Measurements from ENCODE around the gene PPP2R5A.

PPP2R5A gene

GRCh38 chr1:212261361-212261929 lies 23.8 kb upstream of the PPP2R5A start:
- no peak overlapping the region for H3K4me3 ChIP-seq (ENCODE audit: severe bottlenecking)
- ATAC-seq (ENCODE audit: low read depth) (no peak), DNase-seq (ENCODE audit: low spot score) (no peak)
- H3K27me3 ChIP-seq (ENCODE audit: insufficient read depth, poor library complexity, severe bottlenecking): no peaks in the 10 kb centered on the region
- no peaks in the 10 kb centered on the region for H3K9me3 ChIP-seq (ENCODE audit: severe bottlenecking)
- TF ChIP-seq CTCF (IDR thresholded peaks at IDR 0.05; ENCODE audit: poor library complexity, severe bottlenecking): no peak
- H3K36me3 ChIP-seq (ENCODE audit: low read depth): no peaks in the 10 kb centered on the region
- no peak overlapping the region for H3K27ac ChIP-seq (ENCODE audit: poor library complexity, severe bottlenecking)
- H3K4me1 ChIP-seq (ENCODE audit: insufficient read depth, poor library complexity, severe bottlenecking): no peaks in the 10 kb centered on the region

GRCh38 chr1:212267017-212267416 lies 18.2 kb upstream of the PPP2R5A start:
- DNase-seq (ENCODE audit: low spot score) (no peak), ATAC-seq (ENCODE audit: low read depth) (no peak)
- no peaks in the 10 kb centered on the region for H3K4me1 ChIP-seq (ENCODE audit: insufficient read depth, poor library complexity, severe bottlenecking)
- no peaks in the 10 kb centered on the region for H3K9me3 ChIP-seq (ENCODE audit: severe bottlenecking)
- H3K36me3 ChIP-seq (ENCODE audit: low read depth): no peaks in the 10 kb centered on the region
- H3K27me3 ChIP-seq (ENCODE audit: insufficient read depth, poor library complexity, severe bottlenecking): no peaks in the 10 kb centered on the region
- no peak overlapping the region for H3K4me3 ChIP-seq (ENCODE audit: severe bottlenecking)
- no peak for TF ChIP-seq CTCF (IDR thresholded peaks at IDR 0.05; ENCODE audit: poor library complexity, severe bottlenecking)
- H3K27ac ChIP-seq (ENCODE audit: poor library complexity, severe bottlenecking): no peak overlapping the region

- Histone ChIP-seq H3K27me3 (ENCODE audit: insufficient read depth, poor library complexity, severe bottlenecking) (no peaks in the 10 kb centered on the region), H3K27ac (ENCODE audit: poor library complexity, severe bottlenecking) (no peak overlapping the region), H3K4me3 (ENCODE audit: severe bottlenecking) (no peak overlapping the region), H3K4me1 (ENCODE audit: insufficient read depth, poor library complexity, severe bottlenecking) (no peaks in the 10 kb centered on the region), H3K36me3 (ENCODE audit: low read depth) (no peaks in the 10 kb centered on the region), H3K9me3 (ENCODE audit: severe bottlenecking) (no peaks in the 10 kb centered on the region)
- TF ChIP-seq CTCF (IDR thresholded peaks at IDR 0.05; ENCODE audit: poor library complexity, severe bottlenecking): no peak
- no peak for DNase-seq (ENCODE audit: low spot score)
- ATAC-seq (ENCODE audit: low read depth): no peak
Observed at GRCh38 chr1:212267460-212267859, 17.8 kb upstream of the PPP2R5A start.

GRCh38 chr1:212269306-212269705 lies 15.9 kb upstream of the PPP2R5A start:
- no peak for TF ChIP-seq CTCF (IDR thresholded peaks at IDR 0.05; ENCODE audit: poor library complexity, severe bottlenecking)

GRCh38 chr1:212270564-212270963 lies 14.6 kb upstream of the PPP2R5A start:
- H3K4me1 ChIP-seq (ENCODE audit: insufficient read depth, poor library complexity, severe bottlenecking): no peaks in the 10 kb centered on the region
- no peak overlapping the region for H3K27ac ChIP-seq (ENCODE audit: poor library complexity, severe bottlenecking)
- no peak for ATAC-seq (ENCODE audit: low read depth)
- H3K36me3 ChIP-seq (ENCODE audit: low read depth): no peaks in the 10 kb centered on the region
- TF ChIP-seq CTCF (IDR thresholded peaks at IDR 0.05; ENCODE audit: poor library complexity, severe bottlenecking): no peak
- H3K9me3 ChIP-seq (ENCODE audit: severe bottlenecking): no peaks in the 10 kb centered on the region
- DNase-seq (ENCODE audit: low spot score): no peak
- no peak overlapping the region for H3K4me3 ChIP-seq (ENCODE audit: severe bottlenecking)
- no peaks in the 10 kb centered on the region for H3K27me3 ChIP-seq (ENCODE audit: insufficient read depth, poor library complexity, severe bottlenecking)

More at GRCh38 chr1:212269306-212269705, 15.9 kb upstream of the PPP2R5A start:
- H3K4me1 ChIP-seq (ENCODE audit: insufficient read depth, poor library complexity, severe bottlenecking): no peaks in the 10 kb centered on the region
- no peaks in the 10 kb centered on the region for H3K36me3 ChIP-seq (ENCODE audit: low read depth)
- H3K4me3 ChIP-seq (ENCODE audit: severe bottlenecking): no peak overlapping the region
- H3K27me3 ChIP-seq (ENCODE audit: insufficient read depth, poor library complexity, severe bottlenecking): no peaks in the 10 kb centered on the region
- H3K27ac ChIP-seq (ENCODE audit: poor library complexity, severe bottlenecking): no peak overlapping the region
- no peaks in the 10 kb centered on the region for H3K9me3 ChIP-seq (ENCODE audit: severe bottlenecking)
- ATAC-seq (ENCODE audit: low read depth) (no peak), DNase-seq (ENCODE audit: low spot score) (no peak)
